ENCODE measurements around the gene HASPIN. TPM values are rescaled to one million over a fixed set of nuclear protein-coding genes. Genes with fewer than 3 reads are reported as not detected.

The HASPIN gene
- total RNA-seq, 1 experiment from 2014 or later = 30.0 TPM

GRCh38 chr17:3722716-3723115 is 987 bp upstream of the HASPIN start:
- no peak for TF ChIP-seq NR3C1 (CRISPR knock-in tag; conservative IDR thresholded peaks at IDR 0.05; ENCODE audit: low read depth)
- no peak for TF ChIP-seq MXD4 (CRISPR knock-in tag; IDR thresholded peaks at IDR 0.05; ENCODE audit: borderline replicate concordance)
- no peak for TF ChIP-seq JAZF1 (CRISPR knock-in tag; IDR thresholded peaks at IDR 0.05)
- TF ChIP-seq, protein P1, sequence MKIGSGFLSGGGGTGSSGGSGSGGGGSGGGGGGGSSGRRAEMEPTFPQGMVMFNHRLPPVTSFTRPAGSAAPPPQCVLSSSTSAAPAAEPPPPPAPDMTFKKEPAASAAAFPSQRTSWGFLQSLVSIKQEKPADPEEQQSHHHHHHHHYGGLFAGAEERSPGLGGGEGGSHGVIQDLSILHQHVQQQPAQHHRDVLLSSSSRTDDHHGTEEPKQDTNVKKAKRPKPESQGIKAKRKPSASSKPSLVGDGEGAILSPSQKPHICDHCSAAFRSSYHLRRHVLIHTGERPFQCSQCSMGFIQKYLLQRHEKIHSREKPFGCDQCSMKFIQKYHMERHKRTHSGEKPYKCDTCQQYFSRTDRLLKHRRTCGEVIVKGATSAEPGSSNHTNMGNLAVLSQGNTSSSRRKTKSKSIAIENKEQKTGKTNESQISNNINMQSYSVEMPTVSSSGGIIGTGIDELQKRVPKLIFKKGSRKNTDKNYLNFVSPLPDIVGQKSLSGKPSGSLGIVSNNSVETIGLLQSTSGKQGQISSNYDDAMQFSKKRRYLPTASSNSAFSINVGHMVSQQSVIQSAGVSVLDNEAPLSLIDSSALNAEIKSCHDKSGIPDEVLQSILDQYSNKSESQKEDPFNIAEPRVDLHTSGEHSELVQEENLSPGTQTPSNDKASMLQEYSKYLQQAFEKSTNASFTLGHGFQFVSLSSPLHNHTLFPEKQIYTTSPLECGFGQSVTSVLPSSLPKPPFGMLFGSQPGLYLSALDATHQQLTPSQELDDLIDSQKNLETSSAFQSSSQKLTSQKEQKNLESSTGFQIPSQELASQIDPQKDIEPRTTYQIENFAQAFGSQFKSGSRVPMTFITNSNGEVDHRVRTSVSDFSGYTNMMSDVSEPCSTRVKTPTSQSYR (CRISPR knock-in tag; IDR thresholded peaks at IDR 0.05) = no peak
- TF ChIP-seq, protein P2, sequence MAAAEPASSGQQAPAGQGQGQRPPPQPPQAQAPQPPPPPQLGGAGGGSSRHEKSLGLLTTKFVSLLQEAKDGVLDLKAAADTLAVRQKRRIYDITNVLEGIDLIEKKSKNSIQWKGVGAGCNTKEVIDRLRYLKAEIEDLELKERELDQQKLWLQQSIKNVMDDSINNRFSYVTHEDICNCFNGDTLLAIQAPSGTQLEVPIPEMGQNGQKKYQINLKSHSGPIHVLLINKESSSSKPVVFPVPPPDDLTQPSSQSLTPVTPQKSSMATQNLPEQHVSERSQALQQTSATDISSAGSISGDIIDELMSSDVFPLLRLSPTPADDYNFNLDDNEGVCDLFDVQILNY (CRISPR knock-in tag; IDR thresholded peaks at IDR 0.05) = no peak
- TF ChIP-seq OVOL2 (CRISPR knock-in tag; IDR thresholded peaks at IDR 0.05; ENCODE audit: borderline replicate concordance) = no peak
- no peak for TF ChIP-seq SOX15 (CRISPR knock-in tag; IDR thresholded peaks at IDR 0.05)
- TF ChIP-seq HMGA2 (CRISPR knock-in tag; IDR thresholded peaks at IDR 0.05) = no peak
- TF ChIP-seq RORB (CRISPR knock-in tag; IDR thresholded peaks at IDR 0.05) = no peak
- TF ChIP-seq SMAD4 (CRISPR knock-in tag; IDR thresholded peaks at IDR 0.05) = no peak
- no peak for TF ChIP-seq ZNF219 (CRISPR knock-in tag; IDR thresholded peaks at IDR 0.05; ENCODE audit: borderline replicate concordance)
- TF ChIP-seq NFYB (CRISPR knock-in tag; conservative IDR thresholded peaks at IDR 0.05; ENCODE audit: low read depth) = no peak
- no peak for TF ChIP-seq MYBL2 (CRISPR knock-in tag; IDR thresholded peaks at IDR 0.05)
- no peak for TF ChIP-seq RELA (CRISPR knock-in tag; IDR thresholded peaks at IDR 0.05; ENCODE audit: borderline replicate concordance)
- no peak for TF ChIP-seq PRDM15 (CRISPR knock-in tag; IDR thresholded peaks at IDR 0.05)
- TF ChIP-seq, protein P3, sequence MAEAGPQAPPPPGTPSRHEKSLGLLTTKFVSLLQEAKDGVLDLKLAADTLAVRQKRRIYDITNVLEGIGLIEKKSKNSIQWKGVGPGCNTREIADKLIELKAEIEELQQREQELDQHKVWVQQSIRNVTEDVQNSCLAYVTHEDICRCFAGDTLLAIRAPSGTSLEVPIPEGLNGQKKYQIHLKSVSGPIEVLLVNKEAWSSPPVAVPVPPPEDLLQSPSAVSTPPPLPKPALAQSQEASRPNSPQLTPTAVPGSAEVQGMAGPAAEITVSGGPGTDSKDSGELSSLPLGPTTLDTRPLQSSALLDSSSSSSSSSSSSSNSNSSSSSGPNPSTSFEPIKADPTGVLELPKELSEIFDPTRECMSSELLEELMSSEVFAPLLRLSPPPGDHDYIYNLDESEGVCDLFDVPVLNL (CRISPR knock-in tag; IDR thresholded peaks at IDR 0.05; ENCODE audit: borderline replicate concordance, low read depth) = no peak
- peaks cover 34% of the 10 kb centered on the region for H3K36me3 Mint-ChIP-seq
- POLR2A ChIA-PET = interaction anchor here (0.5 to 1.9 kb wide), 4 partner anchors 11 to 56 kb away, joined by 4 to 6 read pairs (median 4); partner anchors contain the start of gene P2RX5
- peaks cover 29% of the 10 kb centered on the region for H3K4me1 Mint-ChIP-seq
- H3K4me3 Mint-ChIP-seq = peak overlapping the region; percentile 96
- H3K27me3 Mint-ChIP-seq (ENCODE audit: low read depth) = no peaks in the 10 kb centered on the region
- CTCF ChIA-PET = interaction anchor here (0.6 to 3.1 kb wide), 12 partner anchors 11 to 191 kb away, joined by 3 to 40 read pairs (median 6); partner anchors contain the start of gene P2RX5
- H3K9me3 Mint-ChIP-seq = no peaks in the 10 kb centered on the region
- ATAC-seq (no peak), DNase-seq (ENCODE audit: low spot score) (no peak)
- H3K27ac Mint-ChIP-seq = peak overlapping the region; percentile 78; the same call in 1 of the 2 replicates

DNA sequence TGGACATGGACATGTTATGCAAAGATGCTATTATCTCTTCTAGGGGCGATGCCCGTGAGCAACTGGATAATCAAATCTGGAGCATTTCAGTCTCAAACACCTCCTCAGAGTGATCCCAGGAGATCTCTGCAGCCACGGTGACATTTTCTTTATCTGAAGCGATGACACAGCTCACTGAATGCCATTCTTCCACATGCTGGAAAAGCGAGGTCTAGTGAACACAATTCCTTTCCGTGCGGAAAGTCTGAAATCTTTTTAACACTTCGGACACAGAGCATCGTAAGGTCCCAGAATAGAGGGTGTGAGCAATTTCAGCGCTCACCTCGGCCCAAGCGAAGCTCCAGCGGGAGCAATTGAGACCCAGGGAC is 531 bp upstream of the HASPIN start:
- ATAC-seq (no peak), DNase-seq (ENCODE audit: low spot score) (no peak)
- Mint-ChIP-seq H3K27ac (peak overlapping the region; percentile 78), H3K27me3 (ENCODE audit: low read depth) (no peaks in the 10 kb centered on the region), H3K4me3 (peak overlapping the region; percentile 96), H3K4me1 (peaks cover 29% of the 10 kb centered on the region), H3K9me3 (no peaks in the 10 kb centered on the region), H3K36me3 (peaks cover 38% of the 10 kb centered on the region)
- POLR2A ChIA-PET = interaction anchor here (0.5 to 1.9 kb wide), 4 partner anchors 12 to 57 kb away, joined by 4 to 6 read pairs (median 4); partner anchors contain the start of gene P2RX5
- CTCF ChIA-PET = interaction anchor here (0.6 to 3.1 kb wide), 16 partner anchors 11 to 745 kb away, joined by 3 to 40 read pairs (median 4); partner anchors contain the start of gene P2RX5
- no peak for TF ChIP-seq TEAD1 (CRISPR knock-in tag; IDR thresholded peaks at IDR 0.05)
- no peak for TF ChIP-seq SMAD4 (CRISPR knock-in tag; IDR thresholded peaks at IDR 0.05)
- TF ChIP-seq, protein P4, sequence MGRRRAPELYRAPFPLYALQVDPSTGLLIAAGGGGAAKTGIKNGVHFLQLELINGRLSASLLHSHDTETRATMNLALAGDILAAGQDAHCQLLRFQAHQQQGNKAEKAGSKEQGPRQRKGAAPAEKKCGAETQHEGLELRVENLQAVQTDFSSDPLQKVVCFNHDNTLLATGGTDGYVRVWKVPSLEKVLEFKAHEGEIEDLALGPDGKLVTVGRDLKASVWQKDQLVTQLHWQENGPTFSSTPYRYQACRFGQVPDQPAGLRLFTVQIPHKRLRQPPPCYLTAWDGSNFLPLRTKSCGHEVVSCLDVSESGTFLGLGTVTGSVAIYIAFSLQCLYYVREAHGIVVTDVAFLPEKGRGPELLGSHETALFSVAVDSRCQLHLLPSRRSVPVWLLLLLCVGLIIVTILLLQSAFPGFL (CRISPR knock-in tag; IDR thresholded peaks at IDR 0.05; ENCODE audit: borderline replicate concordance) = no peak
- TF ChIP-seq, protein P3 (CRISPR knock-in tag; IDR thresholded peaks at IDR 0.05; ENCODE audit: borderline replicate concordance, low read depth) = no peak
- TF ChIP-seq, protein P5, sequence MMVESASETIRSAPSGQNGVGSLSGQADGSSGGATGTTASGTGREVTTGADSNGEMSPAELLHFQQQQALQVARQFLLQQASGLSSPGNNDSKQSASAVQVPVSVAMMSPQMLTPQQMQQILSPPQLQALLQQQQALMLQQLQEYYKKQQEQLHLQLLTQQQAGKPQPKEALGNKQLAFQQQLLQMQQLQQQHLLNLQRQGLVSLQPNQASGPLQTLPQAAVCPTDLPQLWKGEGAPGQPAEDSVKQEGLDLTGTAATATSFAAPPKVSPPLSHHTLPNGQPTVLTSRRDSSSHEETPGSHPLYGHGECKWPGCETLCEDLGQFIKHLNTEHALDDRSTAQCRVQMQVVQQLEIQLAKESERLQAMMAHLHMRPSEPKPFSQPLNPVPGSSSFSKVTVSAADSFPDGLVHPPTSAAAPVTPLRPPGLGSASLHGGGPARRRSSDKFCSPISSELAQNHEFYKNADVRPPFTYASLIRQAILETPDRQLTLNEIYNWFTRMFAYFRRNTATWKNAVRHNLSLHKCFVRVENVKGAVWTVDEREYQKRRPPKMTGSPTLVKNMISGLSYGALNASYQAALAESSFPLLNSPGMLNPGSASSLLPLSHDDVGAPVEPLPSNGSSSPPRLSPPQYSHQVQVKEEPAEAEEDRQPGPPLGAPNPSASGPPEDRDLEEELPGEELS (CRISPR knock-in tag; IDR thresholded peaks at IDR 0.05) = no peak
- no peak for TF ChIP-seq ZNF671 (CRISPR knock-in tag; IDR thresholded peaks at IDR 0.05)

Measured in WTC11 (cell line).